ENCODE measurements around the gene SLC25A29.

Gene SLC25A29

GRCh38 chr14:100279133-100279532 lies 27.1 kb downstream of the SLC25A29 start:
- no peak for DNase-seq

GRCh38 chr14:100278702-100279101 lies 27.5 kb downstream of the SLC25A29 start:
- DNase-seq, result peak; percentile 71

- no peak for DNase-seq
Observed at GRCh38 chr14:100275214-100275613, 31.0 kb downstream of the SLC25A29 start.

DNA sequence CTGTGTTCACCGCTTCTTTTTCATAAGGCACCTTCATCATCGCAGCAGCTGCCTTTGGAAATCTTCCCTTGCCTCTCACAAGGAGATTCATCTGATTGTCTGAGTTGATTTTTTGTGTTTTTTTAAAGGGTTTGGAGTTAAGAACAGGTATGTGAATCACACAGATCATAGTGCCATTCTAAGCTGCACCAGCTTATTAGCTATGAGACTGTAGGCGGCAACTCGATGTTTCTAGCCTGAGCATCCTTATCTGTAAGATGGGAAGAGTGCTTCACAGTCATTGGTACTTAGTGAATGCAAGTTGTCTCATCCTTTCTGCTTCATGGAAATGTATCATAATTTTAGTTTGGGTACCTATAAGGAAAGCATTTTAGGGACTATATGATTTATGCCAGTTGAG lies 32.0 kb downstream of the SLC25A29 start:
- no peak for DNase-seq

- DNase-seq, result no peak
Observed at GRCh38 chr14:100271247-100271939, 34.9 kb downstream of the SLC25A29 start.

- DNase-seq, result no peak
Observed at GRCh38 chr14:100268591-100269207, 37.5 kb downstream of the SLC25A29 start.

DNA sequence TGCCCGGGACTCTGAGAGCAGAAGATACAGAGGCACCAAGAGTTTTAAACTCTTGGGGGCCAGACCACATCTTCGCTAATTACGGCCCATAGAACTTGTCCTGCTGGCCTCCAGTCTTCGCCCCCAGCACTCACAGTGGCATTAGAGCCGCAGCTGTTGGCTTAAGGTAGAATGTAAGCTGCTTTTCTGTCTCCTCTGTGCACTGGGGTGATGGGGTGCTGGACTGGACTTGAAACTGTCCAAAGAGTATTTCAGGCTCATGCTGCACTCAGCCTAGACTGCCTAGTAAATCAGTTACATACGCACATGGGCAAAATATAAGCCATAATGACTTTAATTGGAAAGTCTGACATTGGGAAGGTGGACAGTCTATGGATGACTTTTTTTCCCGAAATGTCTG lies 38.3 kb downstream of the SLC25A29 start:
- DNase-seq, result no peak

- DNase-seq, result peak; percentile 56
Observed at GRCh38 chr14:100263141-100263540, 43.1 kb downstream of the SLC25A29 start.

DNA sequence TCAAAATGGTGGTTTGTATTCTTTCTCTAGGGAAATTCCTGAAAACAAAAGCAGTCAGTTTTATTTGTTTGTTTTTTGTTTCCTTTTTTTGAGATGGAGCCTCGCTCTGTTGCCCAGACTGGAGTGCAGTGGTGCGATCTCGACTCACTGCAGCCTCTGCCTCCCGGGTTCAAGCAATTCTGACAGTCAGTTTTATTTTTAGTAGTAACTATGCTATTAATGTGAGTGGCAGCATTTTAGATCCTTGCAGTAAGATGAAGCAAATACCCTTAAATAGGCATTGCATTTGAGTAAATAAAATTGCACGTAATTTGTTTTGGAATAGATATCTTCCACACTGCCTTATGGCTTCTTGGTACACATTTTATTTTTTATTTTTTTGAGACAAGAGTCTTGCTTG lies 43.7 kb downstream of the SLC25A29 start:
- DNase-seq, result no peak

DNA sequence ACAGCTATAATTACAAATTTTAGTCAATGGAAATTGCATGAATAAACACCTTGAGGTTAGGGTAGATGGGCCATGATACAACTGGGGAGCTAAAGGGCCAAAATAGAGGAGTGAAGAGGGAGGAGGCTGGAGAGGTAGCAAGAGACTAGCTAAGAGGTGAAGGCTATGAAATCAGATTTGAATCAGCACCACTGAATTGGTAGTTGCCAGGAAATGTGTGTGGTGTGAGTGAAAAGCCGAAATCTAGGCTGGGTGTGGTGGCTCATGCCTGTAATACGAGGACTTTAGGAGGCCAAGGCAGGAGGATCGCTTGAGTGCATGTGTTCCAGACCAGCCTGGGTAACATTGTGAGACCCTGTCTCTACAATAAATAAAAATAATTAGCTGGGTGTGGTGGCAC lies 44.6 kb downstream of the SLC25A29 start:
- DNase-seq, result no peak

GRCh38 chr14:100256339-100256895 lies 49.8 kb downstream of the SLC25A29 start:
- DNase-seq, result no peak

GRCh38 chr14:100252684-100253083 lies 53.6 kb downstream of the SLC25A29 start:
- no peak for DNase-seq

GRCh38 chr14:100250732-100251465 lies 55.3 kb downstream of the SLC25A29 start:
- no peak for DNase-seq

- DNase-seq, result peak; percentile 67
Observed at GRCh38 chr14:100246809-100247428, 59.3 kb downstream of the SLC25A29 start.

DNA sequence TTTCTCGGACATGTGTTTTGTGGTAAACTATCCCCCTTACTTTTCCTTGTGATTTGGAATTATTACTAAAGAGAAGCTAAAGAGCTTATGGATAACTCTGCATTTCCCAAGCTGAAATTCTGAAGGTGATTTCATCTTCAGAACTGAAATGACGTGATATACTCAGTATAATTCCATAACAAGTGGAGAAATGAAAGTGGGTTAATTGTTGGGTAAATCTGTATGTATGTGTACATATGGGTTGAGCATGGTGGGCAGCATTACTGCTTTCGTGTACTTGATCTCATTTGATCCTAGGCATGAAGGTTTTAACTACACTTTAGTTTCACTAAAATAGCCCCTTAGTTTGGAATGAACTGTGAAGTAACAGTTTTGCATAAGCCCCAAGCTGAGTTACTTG lies 63.2 kb downstream of the SLC25A29 start:
- DNase-seq, result no peak

DNA sequence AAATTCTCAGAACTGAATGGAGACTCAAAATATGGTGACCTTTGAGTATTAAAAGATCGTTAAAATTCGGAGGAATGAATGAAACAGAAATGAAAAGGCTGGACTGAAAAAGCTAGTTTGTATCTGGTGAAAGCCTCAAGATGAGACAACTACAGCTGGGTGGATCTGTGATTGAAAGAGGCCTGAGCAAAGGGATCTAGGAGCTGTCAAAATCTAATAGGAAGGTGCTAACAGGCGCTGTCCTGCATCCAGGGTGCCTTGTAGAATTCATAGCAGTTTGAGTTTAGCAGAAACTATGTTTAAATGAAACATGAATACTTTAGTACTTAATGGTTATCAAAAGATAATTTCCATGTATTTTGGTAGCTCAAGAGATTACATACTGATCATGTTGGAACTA lies 65.0 kb downstream of the SLC25A29 start:
- no peak for DNase-seq

All from EL (cell line).